ENCODE measurements around the gene FER1L5. TPM values are rescaled to one million over a fixed set of nuclear protein-coding genes. Genes with fewer than 3 reads are reported as not detected.

The FER1L5 gene
- total RNA-seq, 1 experiment from 2014 or later = 0.07 TPM

- H3K27me3 Mint-ChIP-seq (ENCODE audit: insufficient read depth, unreplicated experiment) = no peaks in the 10 kb centered on the region
- H3K36me3 ChIP-seq (ENCODE audit: control insufficient read depth, insufficient read depth, low read length) = no peaks in the 10 kb centered on the region
- no TSS peak for BruUV-seq (replicated peaks)
- no peaks in the 10 kb centered on the region for H3K4me1 ChIP-seq
- H3K4me3 Mint-ChIP-seq (ENCODE audit: unreplicated experiment) = no peak overlapping the region
- H3K4me3 ChIP-seq (ENCODE audit: low read depth, low read length) = no peak overlapping the region
- intact Hi-C loops (cut with micrococcal nuclease; ENCODE audit: unreplicated experiment) = no loop called here
- no peak for DNase-seq
- no peaks in the 10 kb centered on the region for H3K36me3 Mint-ChIP-seq (ENCODE audit: insufficient read depth, unreplicated experiment)
- H3K4me1 Mint-ChIP-seq (ENCODE audit: low read depth, unreplicated experiment) = no peaks in the 10 kb centered on the region
- H3K27me3 ChIP-seq (replicated peaks; ENCODE audit: control insufficient read depth, insufficient read depth, low read length) = no peaks in the 10 kb centered on the region
- no peaks in the 10 kb centered on the region for H3K9me3 Mint-ChIP-seq (ENCODE audit: unreplicated experiment)
- no peak for TF ChIP-seq CTCF (IDR thresholded peaks at IDR 0.05; ENCODE audit: insufficient read depth in 1 of 2, low read depth in 1 of 2, low read length in 1 of 2, severe bottlenecking in 1 of 2, unreplicated experiment in 1 of 2)
- POLR2A ChIA-PET = no interaction called here
- no peak overlapping the region for H3K27ac Mint-ChIP-seq (ENCODE audit: unreplicated experiment)
- no peaks in the 10 kb centered on the region for H3K9me3 ChIP-seq
- CTCF ChIA-PET = no interaction called here
Measured at GRCh38 chr2:96695602-96696001, 53.0 kb downstream of the FER1L5 start.

- intact Hi-C loops (cut with micrococcal nuclease; ENCODE audit: unreplicated experiment) = no loop called here
- Mint-ChIP-seq H3K9me3 (ENCODE audit: unreplicated experiment) (no peaks in the 10 kb centered on the region), H3K4me1 (ENCODE audit: low read depth, unreplicated experiment) (no peaks in the 10 kb centered on the region), H3K27ac (ENCODE audit: unreplicated experiment) (no peak overlapping the region), H3K36me3 (ENCODE audit: insufficient read depth, unreplicated experiment) (no peaks in the 10 kb centered on the region), H3K27me3 (ENCODE audit: insufficient read depth, unreplicated experiment) (no peaks in the 10 kb centered on the region), H3K4me3 (ENCODE audit: unreplicated experiment) (no peak overlapping the region)
- no TSS peak for BruUV-seq (replicated peaks)
- H3K4me1 ChIP-seq = no peaks in the 10 kb centered on the region
- ChIA-PET CTCF (no interaction called here), POLR2A (no interaction called here)
- no peaks in the 10 kb centered on the region for H3K36me3 ChIP-seq (ENCODE audit: control insufficient read depth, insufficient read depth, low read length)
- TF ChIP-seq CTCF (IDR thresholded peaks at IDR 0.05; ENCODE audit: insufficient read depth in 1 of 2, low read depth in 1 of 2, low read length in 1 of 2, severe bottlenecking in 1 of 2, unreplicated experiment in 1 of 2) = no peak
- H3K9me3 ChIP-seq = no peaks in the 10 kb centered on the region
- no peak overlapping the region for H3K4me3 ChIP-seq (ENCODE audit: low read depth, low read length)
- H3K27me3 ChIP-seq (replicated peaks; ENCODE audit: control insufficient read depth, insufficient read depth, low read length) = no peaks in the 10 kb centered on the region
- no peak for DNase-seq
Measured at GRCh38 chr2:96697476-96697875, 54.9 kb downstream of the FER1L5 start.

GRCh38 chr2:96698221-96698861, 55.8 kb downstream of the FER1L5 start:
- no peaks in the 10 kb centered on the region for H3K36me3 ChIP-seq (ENCODE audit: control insufficient read depth, insufficient read depth, low read length)
- no peaks in the 10 kb centered on the region for H3K36me3 Mint-ChIP-seq (ENCODE audit: insufficient read depth, unreplicated experiment)
- ChIA-PET CTCF (no interaction called here), POLR2A (no interaction called here)
- DNase-seq = no peak
- TF ChIP-seq CTCF (IDR thresholded peaks at IDR 0.05; ENCODE audit: insufficient read depth in 1 of 2, low read depth in 1 of 2, low read length in 1 of 2, severe bottlenecking in 1 of 2, unreplicated experiment in 1 of 2) = no peak
- no peak overlapping the region for H3K4me3 ChIP-seq (ENCODE audit: low read depth, low read length)
- H3K4me1 Mint-ChIP-seq (ENCODE audit: low read depth, unreplicated experiment) = no peaks in the 10 kb centered on the region
- no peaks in the 10 kb centered on the region for H3K27me3 Mint-ChIP-seq (ENCODE audit: insufficient read depth, unreplicated experiment)
- no peaks in the 10 kb centered on the region for H3K4me1 ChIP-seq
- H3K4me3 Mint-ChIP-seq (ENCODE audit: unreplicated experiment) = no peak overlapping the region
- intact Hi-C loops (cut with micrococcal nuclease; ENCODE audit: unreplicated experiment) = no loop called here
- no peaks in the 10 kb centered on the region for H3K9me3 Mint-ChIP-seq (ENCODE audit: unreplicated experiment)
- H3K9me3 ChIP-seq = no peaks in the 10 kb centered on the region
- BruUV-seq (replicated peaks) = no TSS peak
- H3K27ac Mint-ChIP-seq (ENCODE audit: unreplicated experiment) = no peak overlapping the region
- H3K27me3 ChIP-seq (replicated peaks; ENCODE audit: control insufficient read depth, insufficient read depth, low read length) = no peaks in the 10 kb centered on the region

Data from Caco-2 (cell line).